Thyroid gland (tissue), 4 donors: ENCODE data around the gene TDRKH. TPM values are rescaled to one million over a fixed set of nuclear protein-coding genes. Genes with fewer than 3 reads are reported as not detected.
A peak's percentile ranks its signal among the peaks of the same experiment; 100 is the strongest.

ENCODE experiments used
- DNase-seq, 2 donors: peaks; one replicate each; pipeline ENCODE4 v3.0.0-alpha.2; 2019
- H3K27ac ChIP-seq, 3 donors: fragments of 200-600 bp; sonication (generic); 1 replicate in 2 of 3; 2 replicates in 1 of 3; pipeline ENCODE4 v1.5.1; 2016 to 2019; ENCODE audit warnings: mild to moderate bottlenecking in 1 of 3, moderate library complexity in 1 of 3
- H3K27me3 ChIP-seq: fragments of 200-600 bp; sonication (generic); one replicate; pipeline ENCODE4 v1.5.1; 2019
- H3K36me3 ChIP-seq, 2 donors: fragments of 200-600 bp; sonication (generic); one replicate each; pipeline ENCODE4 v1.5.1; 2016 to 2019
- H3K4me1 ChIP-seq, 2 donors: fragments of 200-600 bp; sonication (generic); one replicate each; pipeline ENCODE4 v1.5.1; 2017 to 2019
- H3K4me3 ChIP-seq, 3 donors: fragments of 200-600 bp; sonication (generic); replicated peaks in 1 of 3; 1 replicate in 2 of 3; 2 replicates in 1 of 3; pipeline ENCODE4 v1.5.1; 2016; ENCODE audit warnings: mild to moderate bottlenecking in 1 of 3
- H3K9me3 ChIP-seq: fragments of 200-600 bp; sonication (generic); one replicate; pipeline ENCODE4 v1.5.1; 2017
- POLR2A ChIP-seq, 2 donors: fragments of 450-650 bp; IDR thresholded peaks; one replicate each; pipeline ENCODE4 v1.6.1; 2017; ENCODE audit warnings: antibody characterized with exemption in 2 of 2, mild to moderate bottlenecking in 2 of 2, moderate library complexity in 1 of 2
- WGBS, 2 donors: methylation state at CpG; one replicate each; pipeline ENCODE4 v1.1.5; 2017; 5-methylcytosine and 5-hydroxymethylcytosine counted together
- intact Hi-C: fragments of 100-400 bp; cut with DNase I; formaldehyde crosslinking; loops from one replicate; pipeline ENCODE4 v1.15.1; 2023
- total RNA-seq, 4 donors: library from RNA; depleted of rRNA; stranded (reverse); fragments of >200 nt; gene quantifications; one replicate each; pipeline ENCODE4 v1.2.3, GENCODE V29; 2016
- TF ChIP-seq, protein P1 (sequence below), 6 experiments: fragments of 200-600 bp in 3 of 6; fragments of 450-650 bp in 3 of 6; sonication (generic) in 3 of 6; IDR thresholded peaks; one replicate each; pipeline ENCODE4 v1.5.1; 2016 to 2019; ENCODE audit warnings: antibody characterized with exemption in 6 of 6, mild to moderate bottlenecking in 2 of 6, inconsistent platforms in 1 of 6, moderate library complexity in 1 of 6

TDRKH gene
- total RNA-seq, 4 donors from 2014 or later: 10.8 to 17.1 (median 13.1) TPM

DNA sequence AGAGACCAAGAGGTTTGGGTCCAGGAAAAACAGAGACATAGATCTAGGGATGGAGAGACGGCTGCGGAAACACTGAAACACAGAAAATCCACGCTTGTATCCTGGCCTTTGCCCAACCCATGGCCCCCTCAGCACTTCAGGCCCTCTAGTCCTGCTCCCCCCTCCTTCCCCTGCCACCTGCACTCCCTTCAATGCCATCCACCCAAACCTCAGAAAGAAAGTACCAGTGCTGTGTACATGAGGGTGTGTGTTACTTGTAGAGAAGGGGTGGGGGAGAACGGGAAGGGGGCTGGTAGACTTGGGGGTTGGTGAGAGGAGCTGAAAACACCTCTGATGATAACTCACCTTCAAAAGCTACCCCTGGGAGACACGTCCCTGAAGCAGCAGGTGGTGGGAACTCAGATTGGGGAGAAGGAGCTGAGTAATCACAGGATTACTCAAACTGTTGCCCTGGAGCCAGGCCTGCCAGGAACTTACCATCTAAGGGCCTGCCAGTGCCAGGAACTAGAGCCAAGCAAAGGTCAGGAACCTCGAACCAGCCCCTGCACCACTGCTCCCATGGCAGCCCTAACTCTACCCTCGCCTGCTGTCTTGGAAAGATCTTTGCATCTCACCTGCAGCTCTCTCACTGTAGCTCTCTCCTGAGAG, 29.8 kb upstream of the TDRKH start:
- Histone ChIP-seq H3K27me3 (no peaks in the 10 kb centered on the region), H3K27ac (no peak overlapping the region), H3K4me3 (no peak overlapping the region), H3K4me1 (peaks cover 0 to 8% of the 10 kb centered on the region in 2 donors), H3K36me3 (peaks cover 2 to 16% of the 10 kb centered on the region in 2 donors), H3K9me3 (no peaks in the 10 kb centered on the region)
- DNase-seq: peak in 1 of 2 donors; percentile 21
- TF ChIP-seq, protein P1, sequence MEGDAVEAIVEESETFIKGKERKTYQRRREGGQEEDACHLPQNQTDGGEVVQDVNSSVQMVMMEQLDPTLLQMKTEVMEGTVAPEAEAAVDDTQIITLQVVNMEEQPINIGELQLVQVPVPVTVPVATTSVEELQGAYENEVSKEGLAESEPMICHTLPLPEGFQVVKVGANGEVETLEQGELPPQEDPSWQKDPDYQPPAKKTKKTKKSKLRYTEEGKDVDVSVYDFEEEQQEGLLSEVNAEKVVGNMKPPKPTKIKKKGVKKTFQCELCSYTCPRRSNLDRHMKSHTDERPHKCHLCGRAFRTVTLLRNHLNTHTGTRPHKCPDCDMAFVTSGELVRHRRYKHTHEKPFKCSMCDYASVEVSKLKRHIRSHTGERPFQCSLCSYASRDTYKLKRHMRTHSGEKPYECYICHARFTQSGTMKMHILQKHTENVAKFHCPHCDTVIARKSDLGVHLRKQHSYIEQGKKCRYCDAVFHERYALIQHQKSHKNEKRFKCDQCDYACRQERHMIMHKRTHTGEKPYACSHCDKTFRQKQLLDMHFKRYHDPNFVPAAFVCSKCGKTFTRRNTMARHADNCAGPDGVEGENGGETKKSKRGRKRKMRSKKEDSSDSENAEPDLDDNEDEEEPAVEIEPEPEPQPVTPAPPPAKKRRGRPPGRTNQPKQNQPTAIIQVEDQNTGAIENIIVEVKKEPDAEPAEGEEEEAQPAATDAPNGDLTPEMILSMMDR (IDR thresholded peaks at IDR 0.05): no peak
- TF ChIP-seq POLR2A (IDR thresholded peaks at IDR 0.05): no peak
- intact Hi-C loops: loop anchor here (10.0 kb wide), 1 partner anchor 235 kb away; no protein-coding TSS in a partner anchor
- 75 to 83% methylated on average over 7 of the region's 7 CpGs for WGBS, 2 donors

DNA sequence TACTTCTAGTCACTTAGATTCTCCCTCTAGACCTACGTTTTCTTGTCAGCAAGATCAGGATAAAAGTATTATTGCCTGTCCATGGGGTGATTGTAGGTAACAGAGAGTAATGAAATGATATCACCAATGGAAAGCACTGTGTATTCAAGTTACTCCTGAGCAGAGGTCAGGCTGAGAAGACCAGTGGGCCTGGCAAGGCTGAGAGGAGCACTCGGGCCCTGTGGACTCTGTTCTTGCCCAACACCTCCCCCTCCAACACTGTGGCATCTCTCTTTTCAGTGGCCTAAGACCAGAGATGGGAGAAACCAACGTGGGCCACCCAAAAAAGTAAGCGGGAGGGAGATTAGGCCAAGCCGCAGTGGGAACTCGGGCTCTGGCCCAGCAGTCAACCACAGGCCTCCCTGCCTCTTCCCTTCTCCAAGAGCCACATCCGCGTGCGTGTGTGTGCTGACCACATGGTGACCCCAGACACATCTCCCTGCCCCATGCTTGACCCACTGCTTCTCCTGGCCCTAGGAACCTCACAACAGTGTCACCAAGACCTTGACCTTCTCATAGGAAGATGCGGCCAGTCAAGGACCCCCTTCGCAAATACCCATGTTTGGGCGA, 29.0 kb upstream of the TDRKH start:
- no peak overlapping the region for H3K27ac ChIP-seq
- H3K4me3 ChIP-seq: no peak overlapping the region
- H3K9me3 ChIP-seq: no peaks in the 10 kb centered on the region
- H3K27me3 ChIP-seq: no peaks in the 10 kb centered on the region
- 85 to 94% methylated on average over 12 of the region's 12 CpGs for WGBS, 2 donors
- DNase-seq: no peak
- no peak for TF ChIP-seq POLR2A (IDR thresholded peaks at IDR 0.05)
- TF ChIP-seq, protein P1 (IDR thresholded peaks at IDR 0.05): no peak
- peaks cover 6 to 24% of the 10 kb centered on the region in 2 donors for H3K36me3 ChIP-seq
- peaks cover 0 to 8% of the 10 kb centered on the region in 2 donors for H3K4me1 ChIP-seq
- intact Hi-C loops: no loop called here

DNA sequence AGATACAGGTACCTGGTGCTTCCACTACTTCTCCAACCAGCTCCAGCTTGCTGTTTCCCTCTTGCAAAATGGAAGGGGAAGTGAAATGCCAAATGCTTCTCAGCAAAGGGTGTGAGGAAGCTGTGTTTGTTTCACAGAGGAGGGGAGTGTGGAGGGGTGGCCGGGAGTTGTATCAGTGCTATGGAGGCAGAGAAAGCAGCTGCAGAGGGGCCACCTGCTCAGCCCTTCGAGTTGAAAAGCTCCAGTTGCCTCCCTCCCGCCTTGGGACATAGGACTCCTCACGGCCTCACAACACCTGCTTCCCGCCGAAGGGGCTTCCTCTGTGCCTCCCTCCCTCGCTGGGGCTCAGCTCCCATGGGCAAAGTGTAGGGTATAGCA, 27.0 kb upstream of the TDRKH start:
- Histone ChIP-seq H3K36me3 (peaks cover 6 to 26% of the 10 kb centered on the region in 2 donors), H3K4me3 (no peak overlapping the region), H3K4me1 (peaks cover 0 to 8% of the 10 kb centered on the region in 2 donors), H3K27me3 (no peaks in the 10 kb centered on the region), H3K27ac (no peak overlapping the region), H3K9me3 (no peaks in the 10 kb centered on the region)
- WGBS, 2 donors: 69 to 74% methylated on average over 7 of the region's 7 CpGs
- DNase-seq: no peak
- no peak for TF ChIP-seq POLR2A (IDR thresholded peaks at IDR 0.05)
- TF ChIP-seq, protein P1 (IDR thresholded peaks at IDR 0.05): no peak
- intact Hi-C loops: no loop called here

DNA sequence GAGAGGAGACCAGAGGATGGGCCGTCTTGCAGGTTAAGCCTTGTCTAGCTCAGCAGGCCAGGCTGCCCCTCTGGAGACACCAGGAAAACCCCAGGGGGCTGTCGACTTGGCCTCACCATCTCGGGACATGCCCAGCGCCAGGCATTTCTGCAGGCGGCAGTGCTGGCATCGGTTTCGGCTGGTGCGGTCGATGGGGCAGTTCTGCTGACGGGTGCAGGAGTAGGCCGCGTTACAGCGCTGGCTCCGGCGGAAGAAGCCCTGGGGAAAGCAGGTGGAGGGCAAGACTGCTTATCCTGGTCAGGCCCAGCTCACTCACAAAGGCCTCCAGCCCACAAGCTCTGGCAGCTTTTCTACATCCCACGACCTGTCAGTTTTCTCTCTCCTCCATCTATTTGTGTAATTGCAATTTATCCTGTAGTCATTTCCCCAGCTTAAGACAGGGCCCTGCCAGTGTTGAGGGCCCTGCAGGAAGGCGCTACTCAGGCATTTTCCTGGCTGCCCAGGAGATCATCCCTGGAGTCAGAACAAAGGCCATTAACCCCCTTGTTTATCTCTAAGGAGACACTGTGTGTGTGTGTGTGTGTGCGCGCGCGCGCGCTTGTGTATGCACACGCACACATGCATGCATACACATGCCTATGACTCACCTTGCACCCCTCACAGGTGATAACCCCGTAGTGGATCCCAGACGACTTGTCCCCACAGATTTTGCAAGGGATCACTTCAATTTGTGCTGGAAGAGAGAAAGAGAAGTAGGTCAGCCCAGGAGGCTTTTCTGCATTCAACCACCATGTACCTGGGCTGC, 26.4 kb upstream of the TDRKH start:
- Histone ChIP-seq H3K36me3 (peaks cover 6 to 26% of the 10 kb centered on the region in 2 donors), H3K27ac (no peak overlapping the region), H3K9me3 (no peaks in the 10 kb centered on the region), H3K27me3 (no peaks in the 10 kb centered on the region), H3K4me1 (peaks cover 0 to 8% of the 10 kb centered on the region in 2 donors), H3K4me3 (no peak overlapping the region)
- DNase-seq: no peak
- WGBS, 2 donors: 76 to 81% methylated on average over 16 to 24 of the region's 26 CpGs
- TF ChIP-seq, protein P1 (IDR thresholded peaks at IDR 0.05): no peak
- TF ChIP-seq POLR2A (IDR thresholded peaks at IDR 0.05): no peak
- intact Hi-C loops: no loop called here
